ENCODE measurements around the gene FBXL19.

FBXL19 gene

DNA sequence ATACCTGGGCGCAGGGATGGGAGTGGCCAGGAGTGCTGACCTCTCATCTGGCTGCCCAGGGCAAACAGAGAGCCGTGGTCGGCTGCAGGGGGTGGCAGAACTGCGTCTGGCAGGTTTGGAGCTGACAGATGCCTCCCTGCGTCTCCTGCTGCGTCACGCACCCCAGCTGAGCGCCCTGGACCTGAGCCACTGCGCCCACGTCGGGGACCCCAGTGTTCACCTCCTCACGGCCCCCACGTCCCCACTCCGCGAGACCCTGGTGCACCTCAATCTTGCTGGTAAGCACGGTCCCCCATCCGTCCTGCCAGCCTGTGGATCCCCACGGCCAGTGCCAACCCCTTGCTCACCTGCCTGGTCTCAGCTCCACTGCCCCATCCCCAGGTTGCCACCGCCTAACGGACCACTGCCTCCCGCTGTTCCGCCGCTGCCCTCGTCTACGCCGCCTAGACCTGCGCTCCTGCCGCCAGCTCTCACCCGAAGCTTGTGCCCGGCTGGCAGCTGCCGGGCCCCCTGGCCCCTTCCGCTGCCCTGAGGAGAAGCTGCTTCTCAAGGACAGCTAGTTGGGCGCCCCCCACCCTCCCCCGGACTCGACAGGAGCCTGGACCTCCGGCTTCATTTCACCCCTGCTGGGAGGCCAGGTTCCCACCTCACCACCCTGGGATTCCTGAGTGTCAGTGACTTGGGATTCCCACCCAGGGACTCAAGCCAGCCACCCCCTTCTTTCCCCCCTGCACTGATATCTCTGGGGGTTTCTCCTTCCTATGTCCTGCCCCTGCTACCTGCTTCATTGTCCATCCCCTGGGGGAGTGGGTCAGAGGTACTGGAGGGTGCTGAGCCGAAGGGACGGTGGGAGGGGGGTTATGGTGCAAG is 23.5 kb downstream of the FBXL19 start:
- DNase-seq (ENCODE audit: low read depth in 2 of 2), result no peak
- TF ChIP-seq, protein P1, sequence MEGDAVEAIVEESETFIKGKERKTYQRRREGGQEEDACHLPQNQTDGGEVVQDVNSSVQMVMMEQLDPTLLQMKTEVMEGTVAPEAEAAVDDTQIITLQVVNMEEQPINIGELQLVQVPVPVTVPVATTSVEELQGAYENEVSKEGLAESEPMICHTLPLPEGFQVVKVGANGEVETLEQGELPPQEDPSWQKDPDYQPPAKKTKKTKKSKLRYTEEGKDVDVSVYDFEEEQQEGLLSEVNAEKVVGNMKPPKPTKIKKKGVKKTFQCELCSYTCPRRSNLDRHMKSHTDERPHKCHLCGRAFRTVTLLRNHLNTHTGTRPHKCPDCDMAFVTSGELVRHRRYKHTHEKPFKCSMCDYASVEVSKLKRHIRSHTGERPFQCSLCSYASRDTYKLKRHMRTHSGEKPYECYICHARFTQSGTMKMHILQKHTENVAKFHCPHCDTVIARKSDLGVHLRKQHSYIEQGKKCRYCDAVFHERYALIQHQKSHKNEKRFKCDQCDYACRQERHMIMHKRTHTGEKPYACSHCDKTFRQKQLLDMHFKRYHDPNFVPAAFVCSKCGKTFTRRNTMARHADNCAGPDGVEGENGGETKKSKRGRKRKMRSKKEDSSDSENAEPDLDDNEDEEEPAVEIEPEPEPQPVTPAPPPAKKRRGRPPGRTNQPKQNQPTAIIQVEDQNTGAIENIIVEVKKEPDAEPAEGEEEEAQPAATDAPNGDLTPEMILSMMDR (IDR thresholded peaks at IDR 0.05; ENCODE audit: low read depth, low read length), result no peak
- no peak overlapping the region for H3K4me3 ChIP-seq (replicated peaks in 1 of 2; ENCODE audit: low read depth in 2 of 2, low read length in 2 of 2)

DNA sequence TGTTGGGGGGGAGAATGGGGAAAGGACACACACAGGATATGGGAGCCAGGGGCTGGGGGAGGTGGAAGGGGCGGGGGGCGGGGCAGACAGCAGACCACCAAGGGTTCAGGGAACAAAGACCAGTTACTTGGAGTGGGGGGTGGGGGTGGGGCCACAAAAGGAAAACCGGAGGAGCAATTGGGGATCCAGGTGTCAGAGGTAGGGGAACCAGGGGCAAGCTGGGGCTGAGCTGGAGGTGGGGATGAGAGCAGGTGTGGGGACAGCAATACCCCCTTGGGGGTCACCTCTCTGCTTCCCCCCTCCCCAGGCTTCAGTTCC is 24.1 kb downstream of the FBXL19 start:
- DNase-seq (ENCODE audit: low read depth in 2 of 2), result no peak
- no peak overlapping the region for H3K4me3 ChIP-seq (replicated peaks in 1 of 2; ENCODE audit: low read depth in 2 of 2, low read length in 2 of 2)
- TF ChIP-seq, protein P1 (IDR thresholded peaks at IDR 0.05; ENCODE audit: low read depth, low read length), result no peak

- peak overlapping the region; percentile 83 to 86 for H3K4me3 ChIP-seq (replicated peaks in 1 of 2; ENCODE audit: low read depth in 2 of 2, low read length in 2 of 2)
- TF ChIP-seq, protein P1 (IDR thresholded peaks at IDR 0.05; ENCODE audit: low read depth, low read length), result no peak
- peak; percentile 98 to 99 for DNase-seq (ENCODE audit: low read depth in 2 of 2)
These were observed 24.7 kb downstream of the FBXL19 start for GRCh38 chr16:30947859-30948666.

DNA sequence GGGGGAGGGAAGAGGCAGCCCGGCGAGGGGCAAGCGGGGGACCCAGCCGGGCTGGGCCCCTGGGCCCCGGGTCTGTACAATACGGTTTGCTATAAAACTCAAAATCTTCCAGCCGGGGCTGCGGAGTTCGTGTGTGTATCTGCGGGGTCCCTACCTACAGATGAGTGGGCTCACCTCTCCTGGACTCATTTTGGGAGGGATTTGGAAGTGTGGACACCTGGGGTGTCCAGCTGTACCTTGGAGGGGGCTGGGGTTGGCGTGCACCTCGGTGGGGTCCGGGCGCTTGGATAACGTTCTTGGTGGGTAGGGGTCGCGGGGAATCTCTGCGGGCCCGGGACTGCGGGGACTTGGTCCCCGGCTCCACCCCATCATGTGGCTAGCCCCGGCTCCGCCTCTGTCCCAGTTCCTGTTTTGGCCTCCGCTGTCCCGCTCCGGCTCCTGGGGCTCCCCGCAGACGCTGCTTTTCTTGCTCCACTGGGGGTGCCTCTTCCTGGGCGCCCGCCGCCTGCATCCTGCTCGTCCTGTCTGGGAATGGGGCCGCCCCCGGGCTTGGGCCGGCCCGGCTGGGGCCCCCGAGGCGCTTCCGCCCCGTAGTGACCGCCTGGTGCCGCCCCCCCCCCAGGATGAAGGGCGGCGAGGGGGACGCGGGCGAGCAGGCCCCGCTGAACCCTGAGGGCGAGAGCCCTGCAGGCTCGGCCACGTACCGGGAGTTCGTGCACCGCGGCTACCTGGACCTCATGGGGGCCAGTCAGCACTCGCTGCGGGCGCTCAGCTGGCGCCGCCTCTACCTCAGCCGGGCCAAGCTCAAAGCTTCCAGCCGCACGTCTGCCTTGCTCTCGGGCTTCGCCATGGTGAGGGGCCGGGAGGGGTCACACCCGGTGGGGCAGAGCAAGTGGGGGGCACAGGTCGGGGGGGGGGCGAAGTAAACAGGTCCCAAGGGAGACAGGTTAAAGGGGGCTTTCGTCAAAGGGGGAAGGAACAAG is 25.6 kb downstream of the FBXL19 start, which contains the start of gene ORAI3:
ORAI3 (plus strand) TSS at position 402 of the 983 bp plus-strand sequence; CDS start at position 624, 222 bp downstream.
- peak; percentile 62 to 78 for DNase-seq (ENCODE audit: low read depth in 2 of 2)
- TF ChIP-seq, protein P1 (IDR thresholded peaks at IDR 0.05; ENCODE audit: low read depth, low read length), result no peak
- H3K4me3 ChIP-seq (replicated peaks in 1 of 2; ENCODE audit: low read depth in 2 of 2, low read length in 2 of 2), result peak within 1 kb of the TSS; percentile 83 to 86

DNA sequence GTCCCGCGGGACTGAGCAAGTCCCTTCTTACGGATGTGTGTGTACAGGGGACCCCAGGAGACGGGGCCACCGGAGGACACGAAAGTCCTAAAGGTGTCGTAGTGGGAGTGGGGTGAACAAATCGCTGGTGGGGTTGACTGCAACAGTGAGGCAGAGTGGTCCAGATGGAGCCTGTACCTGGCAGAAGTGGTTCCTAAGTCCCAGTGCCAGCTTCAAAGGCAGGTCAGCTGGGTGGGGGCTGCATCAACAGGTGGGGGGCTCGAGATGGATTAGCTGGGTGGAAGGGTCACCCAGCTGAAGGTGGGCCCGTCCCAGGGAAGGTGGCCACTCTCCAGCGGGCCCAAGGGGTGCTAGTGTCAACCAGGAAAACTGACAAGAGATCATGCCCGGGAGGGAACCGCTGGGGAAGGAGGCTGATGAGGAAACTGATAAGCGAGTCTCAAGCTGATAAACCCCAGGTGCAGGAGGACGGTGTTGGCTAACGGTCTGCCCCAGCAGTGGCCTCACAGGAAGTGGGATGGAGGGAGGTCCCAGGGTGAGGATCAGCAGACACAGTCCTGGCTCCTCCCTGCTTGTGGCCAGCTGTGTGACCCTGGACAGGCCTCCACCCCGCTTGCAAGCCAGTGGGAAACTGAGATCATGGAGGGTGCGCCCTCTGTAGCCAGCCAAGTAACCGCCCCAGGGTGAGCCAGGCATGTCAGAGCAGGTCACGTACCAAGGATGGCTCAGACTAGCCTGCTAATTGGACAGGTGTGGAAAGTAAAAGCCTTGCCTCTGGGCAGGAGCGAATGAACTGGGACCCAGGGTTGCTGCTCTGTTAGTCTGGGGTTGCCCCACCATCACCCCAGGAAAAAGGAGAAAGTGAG is 26.5 kb downstream of the FBXL19 start:
- peak overlapping the region; percentile 83 to 86 for H3K4me3 ChIP-seq (replicated peaks in 1 of 2; ENCODE audit: low read depth in 2 of 2, low read length in 2 of 2)
- peak; percentile 90 to 93 for DNase-seq (ENCODE audit: low read depth in 2 of 2)
- TF ChIP-seq, protein P1 (IDR thresholded peaks at IDR 0.05; ENCODE audit: low read depth, low read length), result no peak

All from cardiac fibroblast (primary cell).